Activated T-cell treated with anti-CD3 and anti-CD28 coated beads, Interleukin-2, amount 50 U/mL, for 72 hours (primary cell): ENCODE results near the gene DNAJB2. TPM values are rescaled to one million over a fixed set of nuclear protein-coding genes. Genes with fewer than 3 reads are reported as not detected.
A peak's percentile ranks its signal among the peaks of the same experiment; 100 is the strongest.
"Not testable (repeated sequence)": the region's sequence is repeated elsewhere in the genome, so short reads cannot be mapped to it uniquely, and the experiment has no call there.

Experiments used
- ATAC-seq, 2 donors: fragments of 150-1000 bp; cut with Tn5 transposase; replicated peaks in 1 of 2; 2 replicates each; pipeline ENCODE4 v1.10.0; 2021; ENCODE audit warnings: moderate library complexity in 2 of 2, mild to moderate bottlenecking in 1 of 2
- DNase-seq, 2 donors: peaks; one replicate each; pipeline ENCODE4 v3.0.0; 2021 to 2022; ENCODE audit warnings: mixed read lengths in 1 of 2
- H3K27ac Mint-ChIP-seq: one replicate; pipeline ENCODE4 v1.8.0; 2022; ENCODE audit warnings: mild to moderate bottlenecking, moderate library complexity, mixed read lengths
- H3K27me3 Mint-ChIP-seq: one replicate; pipeline ENCODE4 v1.8.0; 2022; ENCODE audit warnings: low read depth, mixed read lengths
- H3K36me3 Mint-ChIP-seq, 2 donors: one replicate each; pipeline ENCODE4 v1.8.0; 2022; ENCODE audit warnings: mixed read lengths in 2 of 2, mild to moderate bottlenecking in 1 of 2; ENCODE audit not compliant: insufficient read depth in 2 of 2
- H3K4me1 Mint-ChIP-seq: one replicate; pipeline ENCODE4 v1.8.0; 2022; ENCODE audit warnings: low read depth, mixed read lengths
- H3K4me3 Mint-ChIP-seq, 2 donors: one replicate each; pipeline ENCODE4 v1.8.0; 2022; ENCODE audit warnings: mild to moderate bottlenecking in 2 of 2, mixed read lengths in 2 of 2, moderate library complexity in 2 of 2
- H3K9me3 Mint-ChIP-seq, 2 donors: one replicate each; pipeline ENCODE4 v1.8.0; 2022; ENCODE audit warnings: mixed read lengths in 2 of 2
- total RNA-seq, 2 donors: library from RNA; stranded (reverse); gene quantifications; one replicate each; pipeline ENCODE4 v1.2.3, GENCODE V29; 2022

DNAJB2 gene
- total RNA-seq, 2 donors from 2014 or later, result 71.1 to 88.1 TPM

DNA sequence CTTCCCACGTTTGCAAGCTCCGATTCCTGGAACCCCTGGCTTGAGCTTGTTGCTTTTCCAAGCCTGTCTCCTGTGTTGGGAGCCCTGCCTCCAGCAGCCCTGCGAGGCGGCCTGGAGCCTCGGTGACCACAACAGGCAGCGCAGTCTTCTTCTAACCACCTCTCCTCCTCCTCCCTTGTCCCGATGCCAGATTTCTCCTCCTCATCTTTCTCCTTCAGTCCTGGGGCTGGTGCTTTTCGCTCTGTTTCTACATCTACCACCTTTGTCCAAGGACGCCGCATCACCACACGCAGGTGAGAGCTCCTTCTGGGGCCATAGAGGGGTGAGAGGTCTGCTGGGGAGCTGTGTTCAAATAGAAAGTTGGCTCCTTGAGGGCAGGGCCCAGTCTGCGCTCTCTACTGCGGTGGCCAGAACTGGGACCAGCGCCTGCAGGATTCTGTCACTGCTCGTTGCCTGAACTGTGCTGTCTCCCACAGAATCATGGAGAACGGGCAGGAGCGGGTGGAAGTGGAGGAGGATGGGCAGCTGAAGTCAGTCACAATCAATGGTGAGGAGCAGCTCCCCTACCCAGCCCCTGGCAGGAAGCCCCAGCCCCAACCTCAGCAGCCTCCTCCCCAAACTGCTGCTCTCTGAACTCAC is 3.9 kb downstream of the DNAJB2 start:
- no peak for DNase-seq
- H3K4me3 Mint-ChIP-seq, result no peak overlapping the region
- H3K27ac Mint-ChIP-seq, result peak overlapping the region; percentile 61
- no peaks in the 10 kb centered on the region for H3K27me3 Mint-ChIP-seq
- ATAC-seq, result no peak
- no peaks in the 10 kb centered on the region for H3K9me3 Mint-ChIP-seq
- peaks cover 32% of the 10 kb centered on the region for H3K4me1 Mint-ChIP-seq
- H3K36me3 Mint-ChIP-seq, result peaks cover 5 to 8% of the 10 kb centered on the region in 2 donors

- no peak overlapping the region for H3K4me3 Mint-ChIP-seq
- H3K9me3 Mint-ChIP-seq, result no peaks in the 10 kb centered on the region
- H3K4me1 Mint-ChIP-seq, result peaks cover 19% of the 10 kb centered on the region
- no peaks in the 10 kb centered on the region for H3K27me3 Mint-ChIP-seq
- no peak overlapping the region for H3K27ac Mint-ChIP-seq
- DNase-seq (no peak), ATAC-seq (no peak)
- H3K36me3 Mint-ChIP-seq, result peaks cover 5 to 8% of the 10 kb centered on the region in 2 donors
Measured at GRCh38 chr2:219284501-219285372, 5.6 kb downstream of the DNAJB2 start.

GRCh38 chr2:219285373-219285735 is 6.2 kb downstream of the DNAJB2 start:
- H3K36me3 Mint-ChIP-seq, result peaks cover 5 to 8% of the 10 kb centered on the region in 2 donors
- H3K27me3 Mint-ChIP-seq, result no peaks in the 10 kb centered on the region
- peak overlapping the region; percentile 58 for H3K27ac Mint-ChIP-seq
- no peaks in the 10 kb centered on the region for H3K9me3 Mint-ChIP-seq
- peaks cover 13% of the 10 kb centered on the region for H3K4me1 Mint-ChIP-seq
- ATAC-seq (no peak), DNase-seq (no peak)
- no peak overlapping the region for H3K4me3 Mint-ChIP-seq

DNA sequence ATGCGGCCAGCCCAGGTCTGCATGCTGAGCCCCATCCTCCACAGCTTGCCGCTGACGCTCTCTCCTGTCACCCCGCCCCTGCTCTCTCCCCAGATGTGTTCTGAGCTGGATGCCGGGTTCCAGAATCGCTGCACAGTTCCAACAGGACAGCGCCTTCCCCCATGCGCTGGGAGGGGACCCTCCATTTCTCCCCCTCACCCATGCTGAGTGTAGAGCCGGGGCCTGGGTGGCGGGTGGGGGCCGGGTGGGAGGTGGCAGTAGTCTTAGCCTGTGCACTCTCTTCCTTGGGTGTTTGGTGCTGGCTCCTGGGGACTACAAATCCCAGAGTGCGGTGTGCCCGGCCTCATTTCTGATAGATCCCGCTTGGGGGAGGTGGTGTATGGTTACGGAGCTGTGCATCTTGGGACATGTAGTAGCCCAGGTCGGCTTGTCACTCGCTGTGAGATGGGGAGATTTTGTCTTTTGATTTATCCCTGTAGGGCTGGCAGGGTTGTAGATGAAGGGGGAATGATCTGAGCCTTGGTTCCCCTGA is 6.8 kb downstream of the DNAJB2 start:
- no peak for DNase-seq
- ATAC-seq, result no peak
- H3K36me3 Mint-ChIP-seq, result peaks cover 5 to 8% of the 10 kb centered on the region in 2 donors
- peaks cover 7% of the 10 kb centered on the region for H3K4me1 Mint-ChIP-seq
- no peak overlapping the region for H3K27ac Mint-ChIP-seq
- no peaks in the 10 kb centered on the region for H3K27me3 Mint-ChIP-seq
- H3K4me3 Mint-ChIP-seq, result no peak overlapping the region
- no peaks in the 10 kb centered on the region for H3K9me3 Mint-ChIP-seq

DNA sequence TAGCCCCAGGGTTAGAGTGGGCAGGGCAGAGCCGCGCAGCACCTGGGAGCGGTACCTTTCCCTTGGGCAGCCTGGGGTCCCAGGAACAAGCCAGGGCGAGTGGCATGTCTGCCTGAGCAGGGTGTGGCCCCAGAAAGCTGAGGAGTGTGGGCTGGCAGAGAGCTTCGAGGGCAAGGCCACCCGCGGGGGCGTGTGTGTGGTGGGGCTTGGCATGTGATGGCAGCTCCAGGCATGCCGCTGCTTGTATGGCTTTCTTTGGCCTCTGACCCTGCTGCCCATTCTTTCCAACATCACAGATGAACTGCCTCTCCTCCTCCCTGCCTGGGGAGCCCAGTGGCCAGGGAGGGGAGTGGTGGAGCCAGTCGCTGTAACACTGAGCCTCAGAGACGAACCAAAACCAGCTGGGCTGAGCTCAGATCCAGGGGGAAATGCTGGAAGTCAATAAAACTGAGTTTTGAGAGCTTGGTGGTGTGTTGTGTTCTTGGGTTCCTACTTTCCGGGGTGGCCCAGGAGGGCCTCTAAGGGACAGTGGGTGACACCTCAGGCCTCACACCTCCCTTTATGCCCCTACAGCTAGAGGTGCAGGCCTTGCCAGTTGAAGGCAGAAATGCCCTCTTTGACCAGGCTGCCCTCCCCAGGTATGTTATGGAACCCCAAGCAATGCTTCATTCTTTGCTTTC is 7.4 kb downstream of the DNAJB2 start:
- peaks cover 5 to 8% of the 10 kb centered on the region in 2 donors for H3K36me3 Mint-ChIP-seq
- ATAC-seq, result no peak

GRCh38 chr2:219287116-219287440 is 7.9 kb downstream of the DNAJB2 start:
- not testable (repeated sequence) for H3K27me3 Mint-ChIP-seq, H3K9me3 Mint-ChIP-seq, DNase-seq, H3K4me1 Mint-ChIP-seq, H3K4me3 Mint-ChIP-seq, H3K36me3 Mint-ChIP-seq, ATAC-seq
- H3K27ac Mint-ChIP-seq, result peak overlapping the region; percentile 4

More for the DNA sequence above, 7.4 kb downstream of the DNAJB2 start:
- no peaks in the 10 kb centered on the region for H3K9me3 Mint-ChIP-seq
- no peak overlapping the region for H3K4me3 Mint-ChIP-seq
- no peak overlapping the region for H3K27ac Mint-ChIP-seq
- H3K4me1 Mint-ChIP-seq, result peaks cover under 1% of the 10 kb centered on the region
- DNase-seq, result no peak
- H3K27me3 Mint-ChIP-seq, result no peaks in the 10 kb centered on the region

- no peak overlapping the region for H3K4me3 Mint-ChIP-seq
- H3K4me1 Mint-ChIP-seq, result no peaks in the 10 kb centered on the region
- ATAC-seq, result no peak
- H3K27me3 Mint-ChIP-seq, result no peaks in the 10 kb centered on the region
- peaks cover 3 to 8% of the 10 kb centered on the region in 2 donors for H3K36me3 Mint-ChIP-seq
- H3K9me3 Mint-ChIP-seq, result no peaks in the 10 kb centered on the region
- DNase-seq, result no peak
- H3K27ac Mint-ChIP-seq, result no peak overlapping the region
Measured at GRCh38 chr2:219287580-219288265, 8.6 kb downstream of the DNAJB2 start.

GRCh38 chr2:219289195-219289536 is 10.0 kb downstream of the DNAJB2 start:
- Mint-ChIP-seq H3K27ac (no peak overlapping the region), H3K36me3 (peaks cover 0 to 3% of the 10 kb centered on the region in 2 donors), H3K4me3 (no peak overlapping the region), H3K4me1 (peaks cover 5% of the 10 kb centered on the region), H3K27me3 (no peaks in the 10 kb centered on the region), H3K9me3 (no peaks in the 10 kb centered on the region)
- DNase-seq (no peak), ATAC-seq (no peak)

- DNase-seq, result no peak
- peaks cover 0 to 3% of the 10 kb centered on the region in 2 donors for H3K36me3 Mint-ChIP-seq
- H3K27me3 Mint-ChIP-seq, result no peaks in the 10 kb centered on the region
Measured at GRCh38 chr2:219289537-219290361, 10.6 kb downstream of the DNAJB2 start.

DNA sequence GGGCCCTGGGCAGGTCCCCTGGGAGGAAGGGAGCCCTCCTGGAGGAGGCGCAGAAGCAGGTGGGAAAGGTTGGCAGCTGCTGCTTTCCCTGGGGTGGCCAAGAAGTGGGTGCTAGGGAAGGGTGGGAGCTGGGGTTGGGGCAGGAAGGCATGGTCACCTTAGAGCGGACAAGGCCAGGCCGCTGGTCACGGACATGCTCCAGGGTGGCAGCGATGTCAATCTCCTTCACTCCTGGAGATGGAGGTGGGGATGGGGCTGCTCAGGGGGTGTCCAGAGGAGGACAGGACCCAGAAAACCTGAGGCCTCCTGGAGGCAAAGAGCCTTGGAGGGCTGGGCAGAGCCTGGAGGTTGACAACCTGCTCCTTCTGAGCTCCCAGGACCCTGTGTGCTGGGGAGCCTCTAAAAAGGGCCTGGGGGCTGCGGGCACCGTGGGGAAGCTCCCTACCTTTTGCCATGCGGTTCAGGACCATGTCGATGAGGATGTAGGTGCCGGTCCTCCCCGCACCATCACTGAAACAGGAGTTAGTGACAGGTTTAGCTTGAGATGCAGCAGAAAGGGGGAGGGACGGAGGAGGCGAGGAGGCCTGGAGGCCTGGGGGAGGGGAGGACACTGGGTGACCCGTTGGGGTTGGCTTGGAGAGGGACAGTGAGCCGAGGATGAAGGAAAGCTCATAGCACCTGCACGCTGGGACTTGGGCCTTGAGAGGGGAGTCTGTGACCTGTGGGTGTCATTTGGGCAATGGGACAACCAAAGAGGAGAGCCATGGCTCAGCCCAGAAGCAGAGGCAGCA is 11.4 kb downstream of the DNAJB2 start:
- ATAC-seq (no peak), DNase-seq (no peak)
- H3K9me3 Mint-ChIP-seq, result no peaks in the 10 kb centered on the region
- H3K4me3 Mint-ChIP-seq, result no peak overlapping the region
- peaks cover 2% of the 10 kb centered on the region for H3K27me3 Mint-ChIP-seq
- H3K4me1 Mint-ChIP-seq, result peaks cover 17% of the 10 kb centered on the region
- no peak overlapping the region for H3K27ac Mint-ChIP-seq
- no peaks in the 10 kb centered on the region for H3K36me3 Mint-ChIP-seq

More at GRCh38 chr2:219289537-219290361, 10.6 kb downstream of the DNAJB2 start:
- no peaks in the 10 kb centered on the region for H3K9me3 Mint-ChIP-seq
- peaks cover 10% of the 10 kb centered on the region for H3K4me1 Mint-ChIP-seq
- no peak overlapping the region for H3K27ac Mint-ChIP-seq
- no peak for ATAC-seq
- H3K4me3 Mint-ChIP-seq, result no peak overlapping the region

DNA sequence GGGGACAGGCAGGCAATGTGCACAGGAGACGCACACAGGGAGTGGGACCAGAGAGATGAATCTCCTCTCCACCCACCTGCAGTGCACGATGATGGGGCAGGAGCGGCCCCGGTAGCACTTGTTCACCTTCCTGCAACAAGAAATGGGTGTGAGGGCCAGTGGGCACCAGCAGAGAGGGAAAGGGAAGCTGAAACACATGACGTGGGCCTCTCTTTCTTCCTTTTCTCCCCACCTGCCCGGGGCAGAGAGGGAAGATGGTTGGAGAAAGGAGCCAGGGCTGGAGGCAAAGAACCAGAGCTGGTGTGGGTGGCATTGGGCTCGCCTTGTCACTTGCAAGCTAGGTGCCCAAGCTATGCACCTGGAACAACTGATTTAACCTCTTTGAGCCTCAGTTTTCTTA is 12.2 kb downstream of the DNAJB2 start:
- peaks cover 6% of the 10 kb centered on the region for H3K27me3 Mint-ChIP-seq
- peaks cover 19% of the 10 kb centered on the region for H3K4me1 Mint-ChIP-seq
- no peaks in the 10 kb centered on the region for H3K36me3 Mint-ChIP-seq
- no peaks in the 10 kb centered on the region for H3K9me3 Mint-ChIP-seq
- DNase-seq (no peak), ATAC-seq (no peak)
- no peak overlapping the region for H3K27ac Mint-ChIP-seq
- no peak overlapping the region for H3K4me3 Mint-ChIP-seq
